ENCODE measurements around the gene ANKH.
A peak's percentile ranks its signal among the peaks of the same experiment; 100 is the strongest.
"Not testable (repeated sequence)": the region's sequence is repeated elsewhere in the genome, so short reads cannot be mapped to it uniquely, and the experiment has no call there.

ANKH gene

DNA sequence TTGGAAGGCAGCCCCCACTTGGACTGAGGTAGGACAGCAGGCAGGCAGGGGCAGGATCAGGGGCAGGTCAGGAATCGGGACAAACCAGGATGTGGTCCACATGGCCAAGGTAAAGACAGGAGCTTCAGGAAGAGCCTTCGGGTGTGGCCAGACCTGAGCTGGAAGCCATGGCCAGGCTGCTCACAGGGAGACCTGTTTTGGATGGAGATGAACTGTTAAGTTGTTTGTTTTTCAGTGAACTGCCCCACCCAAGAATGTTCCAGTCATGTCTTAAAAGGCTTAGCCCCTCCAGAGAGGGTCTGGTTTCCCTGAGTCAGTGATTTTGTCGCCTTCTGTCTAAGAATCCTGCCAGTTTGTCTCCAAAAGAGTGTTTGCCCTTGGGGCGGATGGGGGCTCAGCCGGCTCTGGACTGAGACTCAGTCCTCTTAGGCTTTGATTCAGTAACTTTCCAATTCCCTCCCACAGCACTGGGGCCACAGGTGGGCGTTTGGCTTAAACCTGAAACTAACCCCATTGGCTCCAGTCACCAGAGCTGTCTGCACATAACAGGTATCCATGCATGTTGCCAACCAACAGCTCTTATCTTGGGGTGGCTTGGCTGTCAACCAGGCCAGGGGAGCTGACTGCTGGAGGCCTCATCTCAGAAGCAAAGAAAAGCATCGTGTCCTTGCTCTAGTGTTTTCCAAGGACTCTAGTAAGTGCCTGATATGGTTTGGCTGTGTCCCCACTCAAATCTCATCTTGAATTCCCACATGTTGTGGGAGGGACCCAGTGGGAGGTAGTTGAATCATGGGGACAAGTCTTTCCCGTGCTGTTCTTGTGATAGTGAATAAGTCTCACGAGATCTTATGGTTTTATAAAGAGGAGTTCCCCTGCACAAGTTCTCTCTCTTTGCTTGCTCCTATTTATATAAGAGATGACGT lies 11.3 kb upstream of the ANKH start:
- DNase-seq = no peak

- DNase-seq = no peak
These were observed 10.2 kb upstream of the ANKH start for GRCh38 chr5:14881826-14882225.

DNA sequence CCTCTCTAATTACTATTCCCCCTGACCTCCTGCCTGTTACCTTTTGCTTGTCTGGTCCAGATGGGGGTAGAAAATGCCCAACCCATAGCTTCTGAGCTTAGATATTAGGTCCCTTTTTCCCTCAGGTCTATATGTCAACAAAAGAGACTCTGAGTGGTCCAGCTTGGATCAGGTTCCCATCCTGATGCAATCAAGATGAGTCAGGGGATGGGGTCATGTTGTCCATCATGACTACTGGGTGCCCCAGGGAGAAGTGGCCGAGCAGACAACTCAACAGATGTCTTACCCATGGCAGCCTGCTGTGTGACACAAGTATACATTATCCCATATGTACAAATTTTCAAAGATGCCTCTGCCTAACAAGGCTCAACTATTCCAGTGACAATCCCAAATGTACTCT lies 9.1 kb upstream of the ANKH start:
- DNase-seq = no peak

DNA sequence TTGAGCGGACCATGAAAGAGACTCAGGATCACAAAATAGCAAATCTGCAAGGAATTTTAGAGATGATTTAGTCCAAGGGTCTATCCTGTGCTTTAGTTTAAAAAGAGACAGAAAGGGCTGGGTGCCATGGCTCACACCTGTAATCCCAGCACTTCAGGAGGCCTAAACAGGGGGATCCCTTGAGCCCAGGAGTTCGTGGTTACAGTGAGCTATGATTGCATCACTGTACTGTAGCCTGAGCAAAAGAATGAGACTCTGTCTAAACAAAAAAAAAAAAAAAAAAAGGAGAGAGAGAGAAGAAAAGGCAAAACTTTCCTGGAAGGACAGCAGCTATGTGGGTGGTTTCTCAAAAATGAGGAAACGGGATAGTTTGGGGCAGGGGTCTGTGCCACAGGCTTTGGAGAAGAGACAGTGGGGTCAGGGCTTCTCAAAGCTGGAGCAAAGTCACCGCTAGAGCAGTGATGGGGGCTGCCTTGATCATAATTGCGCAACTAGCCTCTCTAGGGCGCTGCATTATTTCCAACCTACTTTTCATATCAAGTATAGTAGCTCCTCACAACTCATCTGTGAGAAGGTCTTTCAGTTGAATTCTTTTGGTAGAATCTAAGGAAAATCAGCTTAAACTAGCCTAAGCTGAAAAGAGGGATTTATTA lies 8.5 kb upstream of the ANKH start:
- no peak for DNase-seq

GRCh38 chr5:14879393-14879792 lies 7.8 kb upstream of the ANKH start:
- DNase-seq = no peak

- not testable (repeated sequence) for DNase-seq
These were observed 6.6 kb upstream of the ANKH start for GRCh38 chr5:14878192-14878591.

- no peak for DNase-seq
These were observed 4.5 kb upstream of the ANKH start for GRCh38 chr5:14876095-14876494.

DNA sequence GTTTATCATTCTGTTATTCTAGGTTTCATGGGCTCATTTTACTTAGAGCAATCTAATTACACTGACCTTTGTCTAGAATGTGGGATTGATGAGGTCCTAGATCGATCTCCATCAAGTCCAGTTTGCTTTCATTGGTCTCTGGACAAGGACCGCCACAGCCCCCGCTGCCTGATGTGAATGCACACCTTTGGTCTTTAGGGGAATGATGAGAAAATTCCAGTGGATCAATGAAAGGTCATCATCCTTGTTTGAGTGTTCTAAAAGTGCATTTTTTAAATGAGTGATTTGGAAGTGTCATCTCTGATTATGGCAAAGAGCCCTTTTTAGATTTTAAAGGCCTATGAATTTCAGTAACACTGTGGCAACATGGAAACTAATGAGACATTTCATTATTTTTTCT lies 2.2 kb upstream of the ANKH start:
- DNase-seq = no peak

GRCh38 chr5:14873093-14873492 lies 1.5 kb upstream of the ANKH start:
- no peak for DNase-seq

- DNase-seq = no peak
These were observed 752 bp upstream of the ANKH start for GRCh38 chr5:14872070-14872989.

- no peak for DNase-seq
These were observed 1.0 kb downstream of the ANKH start for GRCh38 chr5:14870337-14871213.

DNA sequence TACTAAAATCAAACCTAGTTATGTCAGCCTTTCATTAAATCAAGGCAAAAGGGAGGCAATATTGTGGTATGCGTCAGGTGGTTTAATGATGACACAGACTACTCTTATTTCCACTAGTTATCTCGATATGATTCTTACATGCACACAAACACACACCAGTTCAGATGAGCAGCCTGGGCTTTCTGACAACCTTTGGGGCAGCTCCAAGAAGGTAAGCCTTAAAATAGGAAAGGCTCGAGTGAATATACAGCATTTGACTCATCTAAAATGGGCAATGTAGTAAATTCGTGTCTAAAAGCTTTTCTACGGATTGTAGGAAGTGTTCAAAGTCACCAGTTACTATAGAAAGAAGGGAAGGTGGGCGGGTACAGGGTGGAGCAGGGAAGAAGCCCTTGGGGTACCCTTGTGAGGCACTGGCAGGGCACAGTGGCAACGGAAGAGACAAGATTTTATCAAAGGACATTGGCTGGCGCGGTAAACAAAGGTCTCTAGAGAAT lies 1.9 kb downstream of the ANKH start:
- no peak for DNase-seq

- DNase-seq = no peak
These were observed 2.3 kb downstream of the ANKH start for GRCh38 chr5:14869233-14869632.

- DNase-seq = peak; percentile 37
These were observed 2.8 kb downstream of the ANKH start for GRCh38 chr5:14868771-14869170.

DNA sequence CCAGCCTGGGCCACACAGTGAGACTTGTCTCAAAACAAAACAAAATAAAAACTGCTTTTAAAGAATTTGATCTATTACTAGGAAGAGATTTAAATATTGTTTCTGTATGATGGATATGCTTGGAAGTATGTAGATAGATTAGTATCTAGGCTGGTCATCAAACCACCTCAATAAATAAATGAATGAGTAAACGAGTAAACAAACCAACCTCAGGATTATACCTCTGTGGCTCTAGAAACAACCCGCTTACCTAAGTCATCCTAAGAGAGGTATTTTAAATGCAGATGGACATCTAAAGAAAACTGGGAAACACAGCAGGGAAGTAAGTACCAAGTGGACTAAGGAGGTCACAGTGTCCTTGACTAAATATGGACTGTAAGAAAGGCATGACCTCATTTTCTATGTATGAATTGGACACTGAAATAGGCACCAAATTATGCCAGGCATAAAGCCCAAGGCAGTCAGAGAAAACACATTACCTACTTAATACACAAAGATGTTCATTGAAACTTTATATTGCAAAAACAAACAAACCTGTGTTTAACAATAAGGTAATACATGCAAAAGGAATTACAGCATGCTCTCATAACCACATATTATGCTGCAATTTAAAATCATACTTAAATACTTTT lies 7.3 kb downstream of the ANKH start:
- DNase-seq = no peak

DNA sequence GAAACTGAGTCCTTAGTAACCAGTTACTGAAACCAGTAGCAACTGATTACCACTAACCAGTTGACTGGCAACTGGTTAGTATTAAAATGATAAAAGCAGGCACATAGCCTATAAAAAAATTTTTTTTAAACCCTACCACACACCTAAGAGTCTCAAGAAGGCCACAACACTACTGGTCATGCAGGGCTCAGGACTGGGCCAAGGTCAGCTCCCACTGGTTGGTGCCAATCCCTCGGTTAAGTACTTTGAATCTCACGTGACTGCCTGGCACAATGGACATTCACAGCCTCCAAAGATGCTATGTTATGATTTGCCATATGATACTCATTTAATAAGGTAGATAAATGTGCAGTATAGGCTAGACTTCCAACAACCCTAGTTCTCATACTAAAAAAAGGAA lies 8.5 kb downstream of the ANKH start:
- no peak for DNase-seq

- no peak for DNase-seq
These were observed 10.3 kb downstream of the ANKH start for GRCh38 chr5:14861123-14861765.

DNA sequence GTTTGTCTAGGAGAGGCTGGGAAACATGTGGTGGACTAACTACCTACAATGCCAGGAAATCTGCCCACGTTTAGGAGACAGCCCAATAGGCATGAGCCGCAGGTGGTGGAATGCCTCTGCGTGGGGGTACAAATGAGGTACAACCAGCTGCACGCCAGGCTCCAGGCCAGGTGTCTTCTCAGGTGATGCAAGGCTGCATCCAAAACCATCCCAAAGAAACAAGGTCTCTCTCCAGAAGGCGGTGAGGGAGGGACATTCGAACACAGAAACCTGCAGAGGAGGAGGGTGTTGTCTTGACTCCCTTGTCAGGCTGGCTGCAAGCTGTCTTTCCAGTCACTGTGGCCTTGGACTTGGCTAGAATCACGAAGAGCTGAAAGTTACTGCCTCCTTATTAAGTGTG lies 11.6 kb downstream of the ANKH start:
- DNase-seq = no peak

DNA sequence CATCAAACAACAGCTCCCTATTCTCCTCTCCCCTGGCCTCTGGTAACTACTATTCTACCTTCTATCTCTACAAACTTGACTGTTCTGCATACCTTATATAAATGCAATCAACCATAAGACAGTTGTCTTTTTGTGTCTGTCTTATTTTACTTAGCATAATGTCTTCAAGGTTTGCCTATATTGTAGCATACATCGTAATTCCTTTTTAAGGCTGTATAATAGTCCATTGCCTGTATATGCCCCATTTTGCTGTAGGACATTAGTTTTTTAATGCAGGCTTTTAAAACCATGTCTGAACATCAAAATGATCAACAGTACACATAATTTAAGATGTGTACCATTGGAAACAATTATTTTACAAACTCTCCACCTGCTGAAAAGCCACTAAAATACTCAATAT lies 12.4 kb downstream of the ANKH start:
- no peak for DNase-seq

DNA sequence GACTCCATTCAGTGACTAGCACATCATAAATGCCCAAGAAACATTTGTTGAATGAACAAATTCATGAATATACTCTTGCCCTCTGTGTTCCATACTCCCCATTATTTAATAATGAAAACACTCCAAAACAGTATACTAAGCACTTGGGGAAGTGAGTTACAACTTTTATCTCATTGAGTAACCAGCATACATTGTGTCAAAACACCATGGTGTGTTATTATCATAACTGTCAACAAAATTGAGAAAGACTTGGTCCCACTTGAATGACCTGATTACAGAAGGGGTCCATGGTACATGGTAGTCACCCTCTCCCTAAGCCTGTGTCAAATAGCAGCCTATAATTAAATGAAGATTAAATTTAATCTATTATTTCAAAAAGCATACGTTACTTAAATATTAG lies 16.2 kb downstream of the ANKH start:
- no peak for DNase-seq

DNA sequence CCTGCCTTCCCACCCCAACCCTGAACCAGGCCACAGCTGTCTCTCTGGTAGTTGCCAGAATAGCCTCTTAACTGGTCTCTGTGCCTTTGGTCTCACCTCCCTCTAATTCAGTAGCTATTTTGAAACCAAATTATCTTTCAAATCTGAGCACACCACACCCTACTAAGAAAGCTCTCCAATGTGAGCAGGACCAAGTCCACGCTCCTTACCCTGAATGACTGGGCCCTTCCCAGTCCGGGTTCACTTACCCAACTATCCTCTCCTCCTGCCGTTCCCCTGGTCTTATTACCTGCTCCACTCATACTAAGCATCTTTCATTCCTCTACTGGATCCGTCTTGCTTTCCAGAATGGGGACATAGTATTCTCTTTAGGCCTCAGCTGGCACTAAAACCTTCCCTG lies 16.8 kb downstream of the ANKH start:
- no peak for DNase-seq
